Common myeloid progenitor, CD34-positive (primary cell): ENCODE data around the gene CACNA1G.

Source experiments
- CTCF ChIA-PET: fragments of 350-600 bp; sonication (Branson Sonifier 250); formaldehyde crosslinking; loops from one replicate; lab custom pipeline; 2021; ENCODE audit warnings: antibody characterized with exemption; lab: Charles Lee
- POLR2A ChIA-PET: fragments of 350-600 bp; sonication (Branson Sonifier 250); formaldehyde crosslinking; loops from one replicate; lab custom pipeline; 2021; ENCODE audit warnings: antibody characterized with exemption; lab: Charles Lee
- DNase-seq, 3 donors: peaks; one replicate each; pipeline versions ENCODE4 v3.0.0 to v3.0.0-alpha.2; 2013
- H3K27ac ChIP-seq, 2 experiments: 1 replicate in 1 of 2; 2 replicates in 1 of 2; pipeline ENCODE4 v1.7.0; 2013; ENCODE audit warnings: inconsistent platforms in 2 of 2, low read length in 2 of 2, mild to moderate bottlenecking in 2 of 2, low read depth in 1 of 2, moderate library complexity in 1 of 2; ENCODE audit not compliant: severe bottlenecking in 2 of 2, insufficient read depth in 1 of 2, poor library complexity in 1 of 2
- H3K27me3 ChIP-seq, 5 experiments: replicated peaks in 2 of 5; 1 replicate in 3 of 5; 2 replicates in 2 of 5; pipeline versions ENCODE4 v1.6.1 to v1.7.0; 2013; ENCODE audit warnings: low read length in 4 of 5, mild to moderate bottlenecking in 2 of 5, moderate library complexity in 2 of 5, inconsistent platforms in 1 of 5; ENCODE audit not compliant: insufficient read depth in 5 of 5, control insufficient read depth in 4 of 5
- H3K36me3 ChIP-seq, 4 experiments: 1 replicate in 2 of 4; 2 replicates in 2 of 4; pipeline versions ENCODE4 v1.6.1 to v1.7.0; 2013; ENCODE audit warnings: low read length in 3 of 4, control low read depth in 1 of 4, mild to moderate bottlenecking in 1 of 4; ENCODE audit not compliant: control insufficient read depth in 4 of 4, insufficient read depth in 4 of 4
- H3K4me1 ChIP-seq, 4 experiments: 1 replicate in 3 of 4; 2 replicates in 1 of 4; pipeline versions ENCODE4 v1.6.1 to v1.7.1; 2013; ENCODE audit warnings: low read length in 3 of 4, mild to moderate bottlenecking in 3 of 4, control low read depth in 1 of 4, inconsistent platforms in 1 of 4, moderate library complexity in 1 of 4; ENCODE audit not compliant: control insufficient read depth in 4 of 4, insufficient read depth in 4 of 4; ENCODE audit errors: control extremely low read depth in 1 of 4
- H3K4me3 ChIP-seq, 7 experiments: 1 replicate in 4 of 7; 2 replicates in 3 of 7; pipeline versions ENCODE4 v1.5.1 to v1.7.0; 2013; ENCODE audit warnings: mild to moderate bottlenecking in 7 of 7, low read length in 6 of 7, moderate library complexity in 6 of 7, inconsistent platforms in 2 of 7, low read depth in 2 of 7, control low read depth in 1 of 7; ENCODE audit not compliant: insufficient read depth in 4 of 7, control insufficient read depth in 1 of 7; ENCODE audit errors: extremely low read depth in 1 of 7
- H3K9me3 ChIP-seq, 5 experiments: 1 replicate in 4 of 5; 2 replicates in 1 of 5; pipeline versions ENCODE4 v1.6.1 to v1.7.1; 2013; ENCODE audit warnings: low read length in 4 of 5, mild to moderate bottlenecking in 2 of 5, inconsistent platforms in 1 of 5, low read depth in 1 of 5, moderate library complexity in 1 of 5; ENCODE audit not compliant: control insufficient read depth in 4 of 5, insufficient read depth in 2 of 5; ENCODE audit errors: control extremely low read depth in 1 of 5
- WGBS: methylation state at CpG from one replicate; pipeline ENCODE4 v1.1.5; 2013; ENCODE audit not compliant: insufficient coverage; 5-methylcytosine and 5-hydroxymethylcytosine counted together

Gene CACNA1G

DNA sequence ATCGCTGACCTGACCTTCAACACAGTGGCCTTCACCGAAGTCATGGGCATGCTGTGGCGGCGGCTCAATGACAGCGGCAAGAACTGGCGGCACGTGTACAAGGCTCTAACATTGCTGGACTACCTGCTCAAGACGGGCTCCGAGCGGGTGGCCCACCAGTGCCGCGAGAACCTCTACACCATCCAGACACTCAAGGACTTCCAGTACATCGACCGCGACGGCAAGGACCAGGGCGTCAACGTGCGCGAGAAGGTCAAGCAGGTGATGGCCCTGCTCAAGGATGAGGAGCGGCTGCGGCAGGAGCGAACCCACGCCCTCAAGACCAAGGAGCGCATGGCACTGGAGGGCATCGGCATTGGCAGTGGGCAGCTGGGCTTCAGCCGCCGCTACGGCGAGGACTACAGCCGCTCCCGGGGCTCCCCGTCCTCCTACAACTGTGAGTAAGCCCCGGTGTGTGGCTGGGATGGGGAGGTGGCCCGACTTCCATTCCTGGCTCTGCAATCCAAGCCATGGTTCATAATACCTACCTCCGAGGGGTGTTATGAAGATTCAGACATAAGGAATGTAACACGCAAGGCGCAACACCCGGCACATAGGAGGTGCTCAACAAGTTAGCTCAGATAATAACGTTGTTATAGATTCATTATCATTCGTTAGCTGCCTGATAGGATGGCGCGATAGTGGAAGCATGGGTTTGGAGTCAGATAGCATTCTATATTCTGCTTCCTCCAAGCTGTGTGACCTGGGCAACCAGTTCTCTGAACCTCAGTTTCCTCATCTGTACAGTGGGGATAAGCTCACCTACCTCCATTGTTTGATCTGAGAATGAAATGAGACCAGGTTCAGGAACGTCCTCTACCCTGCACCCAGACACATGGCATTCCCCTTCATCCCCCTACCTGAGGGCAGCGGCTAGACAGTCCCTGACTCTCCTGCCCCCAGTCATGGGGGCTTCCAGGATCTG lies 23.6 kb upstream of the CACNA1G start:
- ChIA-PET POLR2A (no interaction called here), CTCF (interaction anchor here (1.2 to 2.0 kb wide), 4 partner anchors 8 to 147 kb away, joined by 3 to 7 read pairs (median 4); no protein-coding TSS in a partner anchor)
- H3K4me1 ChIP-seq: peaks cover 0 to 30% (median 26%) of the 10 kb centered on the region in 4 experiments

DNA sequence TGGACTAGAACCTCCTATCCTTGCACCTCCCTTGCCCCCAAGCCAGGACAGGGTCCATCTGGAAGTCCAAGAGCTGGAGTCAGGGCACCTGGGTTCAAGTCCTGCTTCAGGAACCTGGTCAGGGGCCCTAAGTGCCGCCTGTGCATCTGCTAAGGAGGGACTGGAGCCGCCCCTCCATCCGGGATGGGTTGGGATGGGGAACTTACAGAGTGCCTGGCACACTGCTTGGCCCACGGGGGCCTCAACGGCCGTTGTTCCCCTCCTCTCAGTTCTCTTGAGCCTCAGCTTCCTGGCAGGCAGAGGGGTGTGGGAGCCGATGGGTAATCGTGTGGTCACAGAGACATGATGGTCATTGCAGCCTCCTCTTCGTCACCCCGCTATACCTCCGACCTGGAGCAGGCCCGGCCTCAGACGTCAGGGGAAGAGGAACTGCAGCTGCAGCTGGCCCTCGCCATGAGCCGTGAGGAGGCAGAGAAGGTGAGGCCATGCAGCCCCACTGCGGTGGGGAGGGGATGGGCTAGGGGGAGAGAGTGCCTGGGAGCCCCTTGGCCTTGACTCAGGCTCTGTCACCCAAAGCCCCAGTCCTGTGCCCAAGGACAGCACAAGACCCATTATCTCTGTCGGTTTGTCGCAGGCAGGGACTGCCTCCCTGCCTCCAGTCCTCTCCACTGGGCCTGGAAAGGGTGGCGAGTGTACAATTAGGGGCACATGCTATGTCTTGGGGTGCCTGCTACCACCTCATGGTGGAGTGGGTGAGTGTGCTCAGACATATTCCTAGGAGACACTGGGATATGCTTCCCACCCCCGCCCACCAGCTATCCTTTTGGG lies 22.6 kb upstream of the CACNA1G start:
- Histone ChIP-seq H3K4me1 (peaks cover 0 to 29% (median 24%) of the 10 kb centered on the region in 4 experiments), H3K9me3 (no peaks in the 10 kb centered on the region), H3K27me3 (peaks cover 0 to 20% (median 9%) of the 10 kb centered on the region in 5 experiments), H3K4me3 (no peak overlapping the region), H3K27ac (no peak overlapping the region), H3K36me3 (no peaks in the 10 kb centered on the region)
- DNase-seq: no peak
- CTCF ChIA-PET: interaction anchor here (1.2 to 1.3 kb wide), 2 partner anchors 14 to 146 kb away, joined by 3 read pairs; no protein-coding TSS in a partner anchor
- WGBS: 89% methylated on average over 14 of the region's 20 CpGs
- POLR2A ChIA-PET: no interaction called here

More for the DNA sequence above, 23.6 kb upstream of the CACNA1G start:
- Histone ChIP-seq H3K36me3 (no peaks in the 10 kb centered on the region), H3K27ac (no peak overlapping the region), H3K27me3 (peaks cover 0 to 30% (median 15%) of the 10 kb centered on the region in 5 experiments), H3K9me3 (no peaks in the 10 kb centered on the region), H3K4me3 (no peak overlapping the region)
- 96% methylated on average over 33 of the region's 45 CpGs for WGBS
- no peak for DNase-seq

DNA sequence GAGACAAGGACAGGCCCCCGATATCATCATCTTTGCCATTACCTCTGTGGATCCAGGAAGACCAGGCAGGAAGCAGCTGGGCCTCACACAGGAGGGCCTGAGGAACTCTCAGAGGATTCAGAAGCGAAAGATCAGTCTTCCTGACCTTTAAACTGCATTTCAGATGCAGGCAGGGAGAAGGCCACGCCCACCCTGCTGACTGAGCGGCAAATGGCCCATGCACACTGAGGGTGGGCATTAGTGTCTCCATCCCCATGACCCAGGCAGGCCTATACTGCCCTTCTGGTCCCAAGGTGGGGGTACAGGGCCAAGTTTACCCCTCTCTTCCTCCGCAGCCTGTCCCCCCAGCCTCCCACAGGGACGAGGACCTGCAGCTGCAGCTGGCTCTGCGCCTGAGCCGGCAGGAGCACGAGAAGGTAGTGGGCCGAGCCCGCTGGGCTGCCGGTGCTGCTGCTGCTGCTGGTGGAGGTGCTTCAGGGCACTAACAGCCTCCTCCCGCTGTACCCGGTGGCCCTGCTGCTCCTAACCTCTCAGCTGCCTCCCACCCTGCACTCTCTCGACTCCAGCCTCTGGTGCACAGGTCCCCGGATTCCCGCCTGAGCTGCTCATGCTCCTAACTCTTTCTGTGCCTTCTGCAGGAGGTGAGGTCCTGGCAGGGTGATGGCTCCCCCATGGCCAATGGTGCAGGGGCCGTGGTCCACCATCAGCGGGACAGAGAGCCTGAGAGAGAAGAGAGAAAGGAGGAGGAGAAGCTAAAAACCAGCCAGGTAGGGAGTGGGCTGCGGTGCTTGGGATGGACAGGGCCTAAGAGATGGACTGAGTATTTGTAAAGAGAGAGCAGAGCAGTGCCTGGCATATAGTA lies 21.7 kb upstream of the CACNA1G start:
- DNase-seq: no peak
- no peak overlapping the region for H3K4me3 ChIP-seq
- H3K9me3 ChIP-seq: no peaks in the 10 kb centered on the region
- no peaks in the 10 kb centered on the region for H3K36me3 ChIP-seq
- H3K27ac ChIP-seq: no peak overlapping the region
- peaks cover 0 to 12% (median 6%) of the 10 kb centered on the region in 5 experiments for H3K27me3 ChIP-seq
- POLR2A ChIA-PET: no interaction called here
- WGBS: 91% methylated on average over 18 of the region's 20 CpGs
- CTCF ChIA-PET: interaction anchor here (1.1 kb wide), 1 partner anchor 240 kb away, joined by 3 read pairs; no protein-coding TSS in a partner anchor
- H3K4me1 ChIP-seq: peaks cover 0 to 20% (median 16%) of the 10 kb centered on the region in 4 experiments

DNA sequence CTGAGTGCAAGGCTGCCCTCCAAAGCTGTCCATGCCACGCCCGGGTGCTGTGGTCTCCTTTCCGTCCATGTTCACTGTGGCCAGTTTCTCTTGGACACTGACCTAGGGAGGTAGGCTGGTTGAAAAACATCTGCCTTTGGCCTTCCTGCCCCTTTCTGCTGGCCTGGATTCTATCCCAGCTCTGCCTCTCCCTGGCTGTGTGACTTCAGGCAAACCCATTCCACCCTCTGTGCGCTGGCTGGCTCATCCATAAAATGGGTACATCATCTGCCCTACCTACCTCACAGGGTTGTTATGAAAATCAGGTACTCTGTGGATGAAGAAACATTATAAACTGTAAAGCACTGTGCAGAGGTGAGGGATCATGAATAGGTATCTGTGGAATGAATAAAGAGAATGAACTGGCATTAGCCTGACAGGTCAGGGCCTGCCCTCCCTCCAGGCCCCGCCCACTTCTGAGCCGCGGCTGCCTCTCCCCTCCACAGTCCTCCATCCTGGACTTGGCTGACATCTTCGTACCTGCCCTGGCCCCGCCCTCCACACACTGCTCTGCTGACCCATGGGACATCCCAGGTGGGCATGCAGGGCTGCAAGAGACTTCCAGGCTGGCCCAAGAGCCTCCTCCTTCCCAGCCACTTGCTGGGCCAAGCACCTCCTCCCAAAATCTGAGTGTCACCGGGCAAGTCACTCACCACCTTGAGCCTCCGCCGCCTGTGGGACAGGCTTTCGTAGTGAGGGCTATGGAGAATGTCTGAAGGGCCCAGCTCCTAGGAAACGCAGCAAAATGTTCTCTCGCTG lies 20.6 kb upstream of the CACNA1G start:
- WGBS: 78% methylated on average over 15 of the region's 15 CpGs
- ChIA-PET CTCF (interaction anchor here (0.5 to 1.1 kb wide), 2 partner anchors 85 to 239 kb away, joined by 3 read pairs; no protein-coding TSS in a partner anchor), POLR2A (no interaction called here)
- Histone ChIP-seq H3K9me3 (no peaks in the 10 kb centered on the region), H3K27ac (no peak overlapping the region), H3K36me3 (no peaks in the 10 kb centered on the region), H3K4me1 (peaks cover 0 to 13% (median 9%) of the 10 kb centered on the region in 4 experiments), H3K4me3 (no peak overlapping the region), H3K27me3 (peaks cover 0 to 2% (median 0%) of the 10 kb centered on the region in 5 experiments)
- DNase-seq: no peak

DNA sequence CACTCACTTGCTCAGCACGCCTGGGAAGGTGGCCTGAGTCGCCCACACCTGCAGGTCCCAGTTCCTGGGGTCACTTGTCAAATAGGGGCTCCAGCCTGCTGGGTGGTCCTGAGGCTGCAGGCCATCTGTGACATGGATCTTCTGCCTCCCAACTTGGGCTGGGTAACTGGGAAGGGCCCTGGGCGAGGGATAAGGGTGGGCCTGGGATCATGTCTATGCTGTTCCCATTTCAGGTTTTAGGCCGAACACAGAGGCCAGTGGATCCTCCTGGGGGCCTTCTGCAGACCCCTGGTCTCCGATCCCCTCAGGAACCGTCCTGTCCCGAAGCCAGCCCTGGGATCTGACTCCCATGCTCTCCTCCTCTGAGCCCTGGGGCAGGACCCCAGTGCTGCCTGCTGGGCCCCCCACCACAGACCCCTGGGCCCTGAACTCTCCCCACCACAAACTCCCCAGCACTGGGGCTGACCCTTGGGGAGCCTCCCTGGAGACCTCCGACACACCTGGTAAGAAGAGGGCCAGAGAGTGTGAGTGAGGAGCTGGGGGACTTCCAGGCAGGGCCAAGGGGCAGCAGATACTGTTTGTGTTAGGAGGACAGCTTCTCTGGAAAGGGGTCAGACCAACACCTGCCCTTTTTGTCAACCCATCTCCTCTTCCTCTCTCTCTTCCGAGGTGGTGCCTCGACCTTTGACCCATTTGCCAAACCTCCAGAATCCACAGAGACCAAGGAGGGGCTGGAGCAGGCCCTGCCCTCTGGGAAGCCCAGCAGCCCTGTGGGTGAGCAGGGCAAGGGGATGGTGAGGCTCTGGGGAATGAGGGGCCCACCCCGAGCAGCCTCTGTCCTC lies 19.7 kb upstream of the CACNA1G start:
- over 99% methylated on average over 7 of the region's 11 CpGs for WGBS
- Histone ChIP-seq H3K9me3 (no peaks in the 10 kb centered on the region), H3K27ac (no peak overlapping the region), H3K4me3 (no peak overlapping the region), H3K27me3 (peaks cover 0 to 6% (median 0%) of the 10 kb centered on the region in 5 experiments), H3K36me3 (no peaks in the 10 kb centered on the region), H3K4me1 (peaks cover 0 to 13% (median 9%) of the 10 kb centered on the region in 4 experiments)
- POLR2A ChIA-PET: no interaction called here
- CTCF ChIA-PET: interaction anchor here (0.7 to 16.6 kb wide), 3 partner anchors 11 to 81 kb away, joined by 4 to 325 read pairs (median 12); no protein-coding TSS in a partner anchor
- no peak for DNase-seq
